GM03348 (cell line): Measurements from ENCODE around the gene PLXNB2.

ENCODE experiments used
- DNase-seq: peaks from one replicate; pipeline ENCODE4 v3.0.0; 2012; ENCODE audit warnings: low spot score

The PLXNB2 gene

GRCh38 chr22:50264946-50265669, 42.3 kb downstream of the PLXNB2 start:
- no peak for DNase-seq

GRCh38 chr22:50264104-50264745, 43.2 kb downstream of the PLXNB2 start:
- no peak for DNase-seq

GRCh38 chr22:50262973-50263617, 44.4 kb downstream of the PLXNB2 start:
- DNase-seq = no peak

GRCh38 chr22:50262460-50262911, 45.0 kb downstream of the PLXNB2 start:
- no peak for DNase-seq

GRCh38 chr22:50261615-50262459, 45.6 kb downstream of the PLXNB2 start, which contains the start of gene MAPK12:
Gene MAPK12 (minus strand): TSS chr22:50261683. CDS start chr22:50261509, 174 bp downstream.
- DNase-seq = peak; percentile 88

- peak; percentile 76 for DNase-seq
Measured at GRCh38 chr22:50260801-50261614, 46.4 kb downstream of the PLXNB2 start.

- DNase-seq = peak; percentile 37
Measured at GRCh38 chr22:50260434-50260800, 47.0 kb downstream of the PLXNB2 start.

- DNase-seq = no peak
Measured at GRCh38 chr22:50259302-50259701, 48.1 kb downstream of the PLXNB2 start.

- DNase-seq = no peak
Measured at GRCh38 chr22:50258361-50259292, 48.8 kb downstream of the PLXNB2 start.

GRCh38 chr22:50257451-50258360, 49.7 kb downstream of the PLXNB2 start:
- DNase-seq = no peak

GRCh38 chr22:50257041-50257440, 50.4 kb downstream of the PLXNB2 start:
- no peak for DNase-seq

- no peak for DNase-seq
Measured at GRCh38 chr22:50256258-50256862, 51.1 kb downstream of the PLXNB2 start.

- no peak for DNase-seq
Measured at GRCh38 chr22:50255607-50256006, 51.8 kb downstream of the PLXNB2 start.

GRCh38 chr22:50255099-50255498, 52.3 kb downstream of the PLXNB2 start:
- no peak for DNase-seq

- no peak for DNase-seq
Measured at GRCh38 chr22:50253941-50254340, 53.5 kb downstream of the PLXNB2 start.

- DNase-seq = no peak
Measured at GRCh38 chr22:50253046-50253915, 54.2 kb downstream of the PLXNB2 start.
